Erythroblast (primary cell): Measurements from ENCODE around the gene B4GALT6.

Experiments
- DNase-seq, 2 experiments: peaks; one replicate each; lab custom pipeline; 2025; lab: John Stamatoyannopoulos, UW
- GATA1 ChIP-seq: IDR thresholded peaks from 2 replicates; pipeline ENCODE4 v1.6.1; 2011; ENCODE audit warnings: low read depth, mild to moderate bottlenecking, control low read depth, low read length, moderate library complexity
- POLR2A ChIP-seq: IDR thresholded peaks from 2 replicates; pipeline ENCODE4 v1.6.1; 2011; ENCODE audit warnings: mild to moderate bottlenecking, low read length

The B4GALT6 gene

GRCh38 chr18:31658670-31659575 lies 25.5 kb downstream of the B4GALT6 start:
- DNase-seq = no peak
- TF ChIP-seq POLR2A (no peak), GATA1 (no peak)

GRCh38 chr18:31657823-31658669 lies 26.3 kb downstream of the B4GALT6 start:
- DNase-seq = no peak
- no peak for TF ChIP-seq POLR2A
- TF ChIP-seq GATA1 = no peak

GRCh38 chr18:31656754-31657153 lies 27.6 kb downstream of the B4GALT6 start:
- TF ChIP-seq GATA1 (no peak), POLR2A (no peak)
- no peak for DNase-seq

- TF ChIP-seq POLR2A (no peak), GATA1 (no peak)
- no peak for DNase-seq
Observed at GRCh38 chr18:31655354-31655753, 29.0 kb downstream of the B4GALT6 start.

- no peak for TF ChIP-seq GATA1
- DNase-seq = no peak
Observed at GRCh38 chr18:31652877-31653276, 31.5 kb downstream of the B4GALT6 start.

- no peak for TF ChIP-seq GATA1
- no peak for TF ChIP-seq POLR2A
- no peak for DNase-seq
Observed at GRCh38 chr18:31652357-31652756, 32.0 kb downstream of the B4GALT6 start.

- DNase-seq = no peak
- TF ChIP-seq POLR2A (no peak), GATA1 (no peak)
Observed at GRCh38 chr18:31651369-31651768, 33.0 kb downstream of the B4GALT6 start.

- no peak for DNase-seq
- TF ChIP-seq POLR2A = no peak
- no peak for TF ChIP-seq GATA1
Observed at GRCh38 chr18:31649978-31650719, 34.2 kb downstream of the B4GALT6 start.

- DNase-seq = no peak
Observed at GRCh38 chr18:31649449-31649848, 34.9 kb downstream of the B4GALT6 start.

GRCh38 chr18:31648966-31649429 lies 35.4 kb downstream of the B4GALT6 start:
- no peak for TF ChIP-seq GATA1
- TF ChIP-seq POLR2A = no peak
- DNase-seq = no peak

More at GRCh38 chr18:31649449-31649848, 34.9 kb downstream of the B4GALT6 start:
- TF ChIP-seq GATA1 (no peak), POLR2A (no peak)

GRCh38 chr18:31648458-31648857 lies 35.9 kb downstream of the B4GALT6 start:
- TF ChIP-seq GATA1 = no peak
- TF ChIP-seq POLR2A = no peak
- DNase-seq = no peak

GRCh38 chr18:31647127-31647753 lies 37.1 kb downstream of the B4GALT6 start:
- no peak for DNase-seq
- no peak for TF ChIP-seq GATA1
- no peak for TF ChIP-seq POLR2A

- DNase-seq = no peak
- TF ChIP-seq POLR2A (no peak), GATA1 (no peak)
Observed at GRCh38 chr18:31646332-31647126, 37.9 kb downstream of the B4GALT6 start.
